GDM1 (cell line): ENCODE results near the gene UBE2G2.

ENCODE experiments used
- DNase-seq: peaks from one replicate; lab custom pipeline; 2025; lab: John Stamatoyannopoulos, UW

The UBE2G2 gene

GRCh38 chr21:44749116-44749758 is 52.4 kb downstream of the UBE2G2 start:
- DNase-seq, result no peak

- no peak for DNase-seq
Measured at GRCh38 chr21:44748621-44749020, 53.0 kb downstream of the UBE2G2 start.

- no peak for DNase-seq
Measured at GRCh38 chr21:44742418-44743153, 59.0 kb downstream of the UBE2G2 start.

GRCh38 chr21:44741921-44742320 is 59.7 kb downstream of the UBE2G2 start:
- no peak for DNase-seq

DNA sequence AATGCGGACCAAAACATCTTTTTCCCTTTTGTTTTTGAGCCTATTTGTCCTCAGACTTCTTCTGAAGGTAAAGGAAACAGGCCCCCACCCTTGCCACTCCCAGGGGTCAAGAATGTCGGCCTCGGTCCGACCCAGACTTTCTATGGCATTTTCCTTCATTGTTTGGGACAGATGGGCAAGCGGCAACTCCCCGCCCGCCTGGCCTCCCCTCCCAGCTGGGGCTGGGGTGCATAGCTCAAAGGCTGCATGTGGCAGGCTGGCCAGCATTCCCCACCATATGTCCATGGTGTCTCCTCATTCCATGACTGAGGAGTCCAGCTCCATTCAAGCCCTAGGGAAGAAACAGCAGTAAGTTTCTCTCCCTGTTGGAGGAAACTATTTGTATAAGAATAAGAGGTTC is 60.9 kb downstream of the UBE2G2 start:
- DNase-seq, result no peak

GRCh38 chr21:44739316-44739715 is 62.3 kb downstream of the UBE2G2 start:
- DNase-seq, result no peak

GRCh38 chr21:44738621-44739020 is 63.0 kb downstream of the UBE2G2 start:
- DNase-seq, result no peak

DNA sequence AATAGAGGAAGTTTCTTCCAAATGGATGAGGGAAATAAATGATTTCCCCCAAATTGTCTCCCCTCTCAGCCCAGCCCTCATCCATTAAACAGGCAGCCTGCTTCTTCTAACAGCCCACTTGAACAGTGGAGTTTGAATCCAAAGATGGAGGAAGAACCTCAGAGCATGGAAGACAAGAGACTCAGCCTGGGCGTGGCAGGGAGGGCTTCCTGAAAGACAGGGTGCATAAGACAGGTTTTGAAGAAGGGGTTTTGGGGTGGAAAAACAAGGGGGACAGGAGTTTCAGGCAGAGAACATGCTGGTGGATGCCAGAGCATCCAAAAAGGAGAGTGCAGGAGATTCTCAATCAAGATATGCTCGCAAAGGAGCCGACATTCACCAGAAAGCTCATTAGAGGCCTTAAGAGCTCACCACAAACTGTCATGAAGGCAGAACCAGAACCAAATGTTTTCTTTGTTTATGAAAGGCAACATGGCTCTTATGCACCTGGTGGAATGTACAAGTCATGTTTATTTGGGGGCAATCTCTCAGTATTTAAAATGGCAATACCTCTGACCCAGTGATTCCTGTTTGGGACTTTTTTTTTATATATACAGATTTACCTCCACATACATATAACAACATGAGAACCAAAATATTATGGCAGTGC is 63.8 kb downstream of the UBE2G2 start:
- DNase-seq, result no peak

DNA sequence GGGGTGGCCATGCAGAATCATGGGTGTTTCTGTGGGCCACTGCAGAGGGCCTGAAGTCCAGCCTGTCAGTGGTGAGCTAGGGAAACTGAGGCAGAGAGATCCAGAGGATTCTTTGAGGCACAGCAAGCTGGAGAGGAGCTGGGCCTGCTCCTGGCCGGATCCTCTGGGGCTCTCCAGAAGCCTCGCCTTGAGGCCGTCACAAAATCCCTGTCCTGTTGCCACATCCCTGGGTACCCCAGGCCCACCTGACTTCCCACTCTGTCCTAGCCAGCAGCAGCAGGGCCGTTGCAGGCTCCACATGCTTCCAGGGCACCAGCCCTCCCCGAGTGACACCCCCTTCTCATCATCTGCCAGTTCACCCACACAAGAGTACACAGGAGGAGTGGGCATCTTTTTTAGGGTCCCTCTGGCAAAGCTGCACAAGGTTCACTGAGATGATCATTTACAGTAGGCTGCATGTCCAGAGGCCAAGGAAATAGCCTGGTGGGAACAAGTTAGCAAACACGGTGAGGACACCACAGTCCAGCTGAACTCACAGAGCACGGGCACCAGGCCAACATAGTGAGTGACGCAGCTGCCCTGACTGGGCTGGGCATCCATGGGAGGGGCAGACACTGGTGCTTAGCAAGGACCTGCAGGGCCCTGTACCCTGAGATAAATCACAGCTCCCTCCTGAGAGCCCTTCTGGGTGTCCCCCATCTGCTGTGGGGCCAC is 65.2 kb downstream of the UBE2G2 start:
- no peak for DNase-seq

GRCh38 chr21:44735821-44736220 is 65.8 kb downstream of the UBE2G2 start:
- no peak for DNase-seq

DNA sequence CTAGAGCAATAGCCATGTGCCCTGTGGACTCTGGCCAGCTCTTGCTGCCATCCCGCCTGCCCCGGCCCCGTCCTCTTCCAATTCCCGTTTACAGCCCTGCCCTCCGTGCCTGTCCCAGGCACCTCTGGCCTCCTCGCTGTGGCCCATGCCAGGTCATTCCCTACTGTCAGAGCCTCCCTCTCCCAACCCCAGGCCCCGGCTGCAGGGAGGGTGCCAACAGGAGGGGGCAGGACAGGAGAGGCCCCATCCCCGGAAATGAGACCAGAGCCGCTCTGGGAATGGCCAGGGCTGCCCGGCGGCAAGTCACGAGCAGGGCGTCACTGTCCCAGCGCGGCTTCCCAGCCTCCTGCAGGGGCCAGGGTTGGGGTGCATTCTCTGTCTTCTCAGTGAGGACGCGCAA is 66.8 kb downstream of the UBE2G2 start:
- no peak for DNase-seq

DNA sequence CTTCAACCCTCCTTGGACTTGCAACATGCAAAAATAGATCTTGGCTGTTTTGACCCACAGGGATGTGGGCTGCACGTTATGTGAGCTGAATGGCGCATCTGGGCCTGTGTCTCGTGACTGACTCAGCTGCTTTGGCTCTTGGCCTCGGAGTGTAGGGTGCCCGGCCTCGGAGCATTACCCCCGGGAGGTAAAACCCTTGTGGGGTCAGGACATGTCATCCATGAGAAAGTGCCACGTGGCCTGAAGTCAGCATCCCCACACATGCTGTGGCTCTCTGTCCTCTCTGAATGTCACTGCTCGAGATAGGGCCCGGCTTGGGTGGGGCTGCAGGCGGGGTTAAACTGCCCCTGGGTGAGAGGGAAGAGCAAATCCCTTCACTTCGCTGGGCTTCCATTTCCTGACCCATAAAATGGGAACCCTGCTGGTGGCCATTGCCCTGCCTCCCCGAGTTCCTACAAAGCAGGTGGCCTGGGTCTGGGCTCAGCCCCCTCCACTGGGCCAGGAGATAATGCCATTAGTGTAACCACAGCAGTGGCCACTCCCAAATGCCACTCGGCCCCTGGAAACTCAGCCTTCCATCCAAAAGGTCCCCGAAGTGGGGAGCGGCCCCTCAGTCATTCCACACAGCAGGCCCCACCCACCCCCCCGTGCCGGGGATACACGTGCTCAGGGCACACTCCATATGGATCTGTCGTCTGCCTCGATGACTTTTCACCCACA is 67.4 kb downstream of the UBE2G2 start:
- DNase-seq, result no peak

GRCh38 chr21:44732956-44733355 is 68.7 kb downstream of the UBE2G2 start:
- DNase-seq, result no peak

GRCh38 chr21:44732263-44732662 is 69.4 kb downstream of the UBE2G2 start:
- no peak for DNase-seq

DNA sequence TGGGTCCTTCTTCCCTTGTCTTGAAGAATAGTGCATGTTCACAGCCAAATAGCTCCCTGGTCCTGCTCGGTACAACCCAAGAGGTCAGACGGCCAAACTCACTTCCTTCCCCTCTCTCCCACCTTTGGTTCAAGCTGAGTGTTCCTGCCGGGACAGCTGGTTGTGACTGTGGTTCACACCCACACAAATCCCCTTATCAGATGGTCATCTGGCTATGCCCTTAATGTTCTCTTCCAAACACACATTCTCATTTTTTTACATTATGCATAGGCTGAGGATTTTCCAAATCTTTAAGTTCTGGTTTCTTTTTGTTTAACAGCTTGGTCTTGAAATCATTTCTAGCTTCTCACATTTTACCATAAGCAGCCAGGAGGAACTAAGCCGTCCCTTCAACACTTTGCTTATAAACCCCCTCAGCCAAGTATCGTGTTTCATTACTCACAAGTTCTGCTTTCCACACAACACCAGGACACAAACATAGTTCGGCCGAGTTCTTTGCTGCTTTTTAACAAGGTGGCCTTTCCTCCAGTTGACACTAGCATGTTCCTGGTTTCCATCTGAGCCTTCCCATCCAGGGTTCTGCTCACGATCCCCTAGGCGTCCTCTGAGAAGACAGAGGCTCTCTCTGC is 70.6 kb downstream of the UBE2G2 start:
- DNase-seq, result no peak

DNA sequence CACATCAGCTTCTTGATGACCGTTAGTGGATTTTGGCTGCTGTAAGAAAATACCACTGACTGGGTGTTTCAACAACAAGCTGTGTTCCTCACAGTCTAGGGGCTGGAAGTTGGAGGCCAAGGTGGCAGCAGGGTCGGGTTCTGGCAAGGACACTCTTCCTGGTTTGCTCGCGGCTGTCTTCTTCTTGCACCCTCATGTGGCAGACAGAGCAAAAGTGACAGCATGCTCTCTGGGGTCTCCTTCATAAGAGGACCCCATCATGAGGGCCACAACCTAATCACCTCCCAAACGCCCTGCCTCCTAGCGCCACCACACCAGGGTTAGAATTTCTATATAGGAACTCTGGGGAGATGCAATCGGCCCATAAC is 71.6 kb downstream of the UBE2G2 start:
- no peak for DNase-seq

DNA sequence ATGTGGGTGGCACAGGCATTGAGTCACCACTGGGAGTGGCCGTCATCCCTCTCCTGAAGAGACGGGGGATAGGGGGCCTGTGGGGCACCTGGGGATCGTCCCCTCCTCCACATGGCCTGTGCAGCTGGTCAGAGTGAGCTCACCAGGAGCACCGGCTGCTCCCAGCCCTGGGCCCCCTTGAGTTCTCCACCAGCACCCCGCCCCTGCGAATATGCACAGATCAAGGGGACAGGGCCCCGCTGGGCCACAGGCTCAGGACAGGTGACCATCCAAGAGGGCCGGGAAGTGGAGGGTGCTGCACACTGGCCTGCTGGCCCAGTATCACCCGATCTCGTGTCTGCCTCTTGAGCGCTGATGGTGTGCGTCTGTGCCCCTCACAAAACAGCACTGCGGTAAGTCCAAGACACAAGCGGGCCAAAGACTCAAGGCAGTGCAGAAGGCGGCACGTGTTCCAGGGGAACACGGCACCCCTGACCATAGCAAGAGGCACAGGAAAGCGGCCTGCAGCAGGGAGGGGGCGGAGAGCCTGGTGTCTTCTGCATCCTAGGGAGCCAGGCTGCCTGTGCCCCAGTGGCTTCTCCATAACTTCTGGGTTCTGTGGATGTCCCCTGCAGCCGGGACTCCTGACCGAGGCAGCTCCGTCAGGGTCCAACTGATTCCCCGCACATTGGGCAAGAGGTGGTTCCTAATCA is 72.1 kb downstream of the UBE2G2 start:
- no peak for DNase-seq

- no peak for DNase-seq
Measured at GRCh38 chr21:44728716-44729115, 72.9 kb downstream of the UBE2G2 start.

DNA sequence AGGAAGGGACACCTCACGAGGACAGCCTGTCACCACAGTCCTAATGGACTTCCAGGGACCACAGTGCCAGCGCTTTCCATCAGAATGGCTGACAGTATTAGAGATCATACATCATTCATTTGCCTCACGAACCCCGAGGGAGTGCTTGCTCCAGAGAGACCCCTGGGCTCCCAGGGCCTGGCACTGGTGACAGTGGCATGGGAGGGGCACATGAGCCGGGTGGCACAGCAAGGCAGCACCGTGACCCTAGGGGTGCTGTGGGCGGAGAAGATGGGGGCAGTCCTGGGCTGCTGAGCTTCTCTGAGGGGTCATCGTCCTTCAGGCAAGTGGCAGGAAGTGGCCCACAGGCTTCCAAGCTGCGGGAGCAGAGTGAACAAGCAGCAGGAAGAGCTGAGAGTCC is 73.9 kb downstream of the UBE2G2 start:
- DNase-seq, result no peak

- no peak for DNase-seq
Measured at GRCh38 chr21:44727321-44727720, 74.3 kb downstream of the UBE2G2 start.

- DNase-seq, result no peak
Measured at GRCh38 chr21:44726826-44727225, 74.8 kb downstream of the UBE2G2 start.
